Measurements from ENCODE around the gene DHCR24. TPM values are rescaled to one million over a fixed set of nuclear protein-coding genes. Genes with fewer than 3 reads are reported as not detected.

DHCR24 gene
- total RNA-seq, 1 experiment from 2014 or later = 316 TPM

DNA sequence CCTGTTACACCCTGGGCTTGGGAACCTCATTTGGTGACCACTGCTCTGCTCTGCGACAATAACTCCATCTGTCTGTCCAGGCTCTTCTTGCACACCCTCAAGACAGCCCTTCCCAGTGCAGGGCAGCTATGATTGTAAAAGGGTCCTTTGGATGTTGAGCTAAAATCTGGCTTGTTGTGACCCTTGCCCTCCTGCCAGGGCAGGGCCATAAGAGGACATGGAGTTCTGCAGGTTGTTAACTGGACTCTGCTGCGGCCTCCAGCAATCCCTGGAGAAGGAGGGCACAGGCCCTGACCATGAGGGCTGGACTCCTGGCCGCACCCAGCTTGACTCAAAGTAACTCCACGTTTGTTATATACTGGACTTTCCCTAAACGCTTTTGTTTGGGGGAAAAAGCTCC is 41.2 kb downstream of the DHCR24 start:
- no peak for DNase-seq (ENCODE audit: low spot score)

GRCh38 chr1:54844564-54844963 is 42.4 kb downstream of the DHCR24 start:
- no peak for DNase-seq (ENCODE audit: low spot score)

GRCh38 chr1:54843449-54843848 is 43.5 kb downstream of the DHCR24 start:
- DNase-seq (ENCODE audit: low spot score) = no peak

- DNase-seq (ENCODE audit: low spot score) = no peak
Measured at GRCh38 chr1:54842963-54843362, 44.0 kb downstream of the DHCR24 start.

DNA sequence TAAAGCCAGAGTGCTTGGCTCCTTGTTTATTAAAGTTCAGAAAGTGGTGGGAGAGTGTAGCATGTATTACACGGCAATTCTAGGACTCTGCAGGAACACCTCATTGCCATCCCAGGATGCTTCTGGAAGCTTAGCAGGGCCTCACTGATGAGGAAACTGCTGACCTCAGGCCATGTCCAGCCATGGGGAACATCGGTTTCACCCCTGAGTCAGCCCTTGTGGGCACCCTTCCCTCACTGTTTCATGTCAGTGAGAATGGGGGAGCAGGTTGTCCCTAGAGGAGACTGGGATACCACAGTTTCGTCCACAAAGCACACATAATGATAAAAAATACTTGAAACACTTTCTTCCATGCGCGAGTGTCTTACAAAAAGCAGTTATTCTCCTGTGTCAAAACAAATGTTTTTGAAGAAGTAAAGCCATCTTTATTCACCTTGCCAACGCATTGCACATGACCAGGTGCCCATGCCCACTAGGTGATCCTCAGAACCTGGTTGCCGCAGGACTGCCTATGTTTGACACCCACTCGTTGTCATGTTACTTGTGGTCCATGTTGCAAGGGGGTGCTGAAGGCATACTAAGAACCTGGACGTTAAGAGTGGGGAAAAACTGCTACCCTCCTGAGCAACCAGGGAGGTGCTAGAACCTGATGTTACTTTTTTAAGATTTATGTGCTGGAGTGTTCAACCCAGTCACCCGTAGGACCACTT is 44.6 kb downstream of the DHCR24 start:
- no peak for DNase-seq (ENCODE audit: low spot score)

- no peak for DNase-seq (ENCODE audit: low spot score)
Measured at GRCh38 chr1:54839824-54840223, 47.2 kb downstream of the DHCR24 start.

- no peak for DNase-seq (ENCODE audit: low spot score)
Measured at GRCh38 chr1:54838565-54839180, 48.3 kb downstream of the DHCR24 start.

- no peak for DNase-seq (ENCODE audit: low spot score)
Measured at GRCh38 chr1:54837002-54837853, 49.8 kb downstream of the DHCR24 start.

GRCh38 chr1:54836594-54836993 is 50.4 kb downstream of the DHCR24 start:
- DNase-seq (ENCODE audit: low spot score) = no peak

- DNase-seq (ENCODE audit: low spot score) = no peak
Measured at GRCh38 chr1:54835970-54836369, 51.0 kb downstream of the DHCR24 start.

GRCh38 chr1:54835131-54835898 is 51.7 kb downstream of the DHCR24 start:
- no peak for DNase-seq (ENCODE audit: low spot score)

- DNase-seq (ENCODE audit: low spot score) = no peak
Measured at GRCh38 chr1:54834007-54834541, 52.9 kb downstream of the DHCR24 start.

DNA sequence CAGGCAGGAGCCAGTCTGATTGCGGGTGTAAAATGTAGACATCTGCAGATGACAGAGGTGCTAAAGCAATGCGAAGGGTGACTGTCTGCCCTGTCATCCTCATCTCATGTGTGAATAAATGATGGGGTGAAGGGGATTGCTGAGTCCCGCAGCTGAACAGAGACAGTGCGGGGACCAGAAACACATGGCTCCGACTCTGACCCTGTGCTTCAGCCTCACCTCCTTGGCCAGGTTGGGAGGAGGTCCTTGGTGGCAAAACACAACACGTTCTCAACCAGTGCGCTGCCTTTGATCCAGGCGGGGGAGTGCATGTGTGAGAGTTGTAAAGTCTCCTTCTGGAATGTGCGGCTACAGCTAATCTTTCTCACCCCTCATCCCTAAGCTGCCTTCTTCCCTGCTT is 53.9 kb downstream of the DHCR24 start:
- no peak for DNase-seq (ENCODE audit: low spot score)

GRCh38 chr1:54826226-54826816 is 60.7 kb downstream of the DHCR24 start:
- no peak for DNase-seq (ENCODE audit: low spot score)

DNA sequence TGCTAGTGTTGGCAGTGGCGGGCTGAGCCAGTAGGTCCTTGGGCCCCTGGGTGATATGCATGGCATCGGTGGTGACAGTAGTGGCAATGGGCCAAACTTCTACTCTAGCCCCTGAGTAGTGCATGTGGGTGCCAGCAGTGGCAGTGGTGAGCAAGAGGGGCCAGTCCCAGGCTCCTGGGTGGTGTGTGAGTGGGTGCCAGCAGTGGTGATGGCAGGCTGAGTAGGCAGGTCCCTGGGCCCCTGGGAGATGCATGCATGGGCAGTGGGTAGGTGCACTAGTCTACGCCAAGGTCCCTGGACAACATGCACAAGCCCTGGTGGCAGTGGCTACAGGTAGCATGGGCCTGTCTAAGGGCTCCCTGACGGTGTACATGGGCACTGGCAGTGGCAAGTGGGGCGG is 61.3 kb downstream of the DHCR24 start:
- DNase-seq (ENCODE audit: low spot score) = no peak

DNA sequence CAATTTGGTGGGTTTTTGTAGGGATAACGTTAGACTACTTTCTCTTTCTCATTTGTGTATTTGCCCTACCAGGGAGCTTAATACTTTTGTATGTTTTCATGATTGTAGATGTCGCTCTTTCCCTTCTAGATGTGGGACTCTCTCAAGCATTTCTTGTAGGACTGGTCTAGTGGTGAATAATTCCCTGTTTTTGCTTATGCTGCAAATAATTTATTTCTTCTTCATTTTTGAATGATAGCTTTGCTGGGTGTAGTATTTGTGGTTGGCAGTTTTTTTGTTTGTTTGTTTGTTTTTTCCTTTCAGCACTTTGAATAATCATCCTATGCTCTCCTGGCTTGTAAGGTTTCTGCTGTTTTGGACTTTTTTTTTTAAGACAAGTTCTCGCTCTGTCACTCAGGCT is 63.3 kb downstream of the DHCR24 start:
- DNase-seq (ENCODE audit: low spot score) = no peak

GRCh38 chr1:54819733-54820132 is 67.3 kb downstream of the DHCR24 start:
- no peak for DNase-seq (ENCODE audit: low spot score)

- no peak for DNase-seq (ENCODE audit: low spot score)
Measured at GRCh38 chr1:54819195-54819536, 67.8 kb downstream of the DHCR24 start.

DNA sequence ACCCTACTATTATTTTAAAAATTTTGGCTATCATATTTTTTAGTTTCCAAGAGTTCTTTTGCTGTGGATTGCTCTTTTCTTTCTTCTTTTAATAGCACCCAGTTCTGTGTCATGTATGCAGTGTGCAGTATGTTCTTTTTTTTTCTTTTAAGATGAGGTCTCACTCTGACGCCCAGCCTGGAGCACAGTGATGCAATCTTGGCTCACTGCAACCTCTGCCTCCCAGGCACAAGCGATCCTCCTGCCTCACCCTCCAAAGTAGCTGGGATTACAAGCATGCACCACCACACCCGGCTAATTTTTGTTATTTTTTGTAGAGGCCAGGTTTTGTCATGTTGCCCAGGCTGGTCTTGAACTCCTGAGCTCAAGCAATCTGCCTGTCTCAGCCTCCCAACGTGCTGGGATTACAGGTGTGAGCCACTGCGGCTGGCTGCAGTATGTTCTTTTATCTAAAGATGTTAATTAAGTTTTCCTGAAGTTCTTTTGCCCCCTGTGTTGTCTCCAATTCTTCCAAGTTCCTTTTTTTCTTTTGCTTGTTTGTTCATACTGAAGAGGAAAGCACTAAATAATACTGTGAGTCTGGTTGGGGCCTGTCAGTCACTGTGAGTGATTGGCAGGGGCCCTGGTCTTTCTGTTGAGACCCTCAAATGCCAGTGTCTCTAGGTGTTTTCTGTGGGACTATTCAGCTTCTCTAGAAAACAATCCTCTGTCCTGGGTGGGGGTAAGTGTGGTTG is 68.4 kb downstream of the DHCR24 start:
- no peak for DNase-seq (ENCODE audit: low spot score)

DNA sequence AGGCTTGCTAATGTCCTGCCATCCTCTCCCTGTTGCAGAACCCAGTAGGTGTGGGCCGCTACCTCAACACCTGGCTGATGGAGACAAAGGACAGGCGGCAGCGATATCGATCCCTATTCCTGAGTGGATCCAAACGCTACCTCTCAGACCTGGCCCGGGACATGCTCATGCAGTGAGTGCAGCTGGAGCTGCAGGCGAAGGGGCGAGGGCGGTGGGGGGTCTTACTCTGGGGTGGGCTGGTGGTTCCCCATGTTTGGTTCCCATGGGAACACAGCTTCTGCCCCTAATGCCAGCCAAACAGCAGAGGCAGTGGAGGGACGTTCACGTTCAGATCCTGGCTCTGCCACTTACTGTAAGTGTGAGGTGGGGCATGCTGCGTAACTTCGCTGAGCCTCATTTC is 70.0 kb downstream of the DHCR24 start:
- DNase-seq (ENCODE audit: low spot score) = no peak

GRCh38 chr1:54816130-54816529 is 70.9 kb downstream of the DHCR24 start:
- no peak for DNase-seq (ENCODE audit: low spot score)

Data from HT-29 (cell line).